Nephron (organoid): ENCODE results near the gene FITM2.
A peak's percentile ranks its signal among the peaks of the same experiment; 100 is the strongest.
"Not testable (repeated sequence)": the region's sequence is repeated elsewhere in the genome, so short reads cannot be mapped to it uniquely, and the experiment has no call there.

ENCODE experiments used
- H3K27ac Mint-ChIP-seq, 3 experiments: 2 replicates each; pipeline ENCODE4 v1.8.0; 2020; ENCODE audit warnings: mixed read lengths in 3 of 3, mild to moderate bottlenecking in 2 of 3, moderate library complexity in 1 of 3
- H3K27me3 Mint-ChIP-seq: 2 replicates; pipeline ENCODE4 v1.8.0; 2021; ENCODE audit warnings: low read depth, mild to moderate bottlenecking, moderate library complexity, mixed read lengths
- H3K36me3 Mint-ChIP-seq: 2 replicates; pipeline ENCODE4 v1.8.0; 2020; ENCODE audit warnings: low read depth, mixed read lengths
- H3K4me1 Mint-ChIP-seq: 2 replicates; pipeline ENCODE4 v1.8.0; 2020; ENCODE audit warnings: mixed read lengths
- H3K4me3 Mint-ChIP-seq, 3 experiments: 2 replicates each; pipeline ENCODE4 v1.8.0; 2020; ENCODE audit warnings: mild to moderate bottlenecking in 3 of 3, mixed read lengths in 3 of 3, moderate library complexity in 2 of 3
- H3K9me3 Mint-ChIP-seq: 2 replicates; pipeline ENCODE4 v1.8.0; 2020; ENCODE audit warnings: mixed read lengths
- TF ChIP-seq, protein P1 (sequence below), 3 experiments: fragments of 200-600 bp; sonication (generic); IDR thresholded peaks; one replicate each; pipeline ENCODE4 v1.5.0; 2021; ENCODE audit warnings: antibody characterized with exemption in 3 of 3; ENCODE audit not compliant: unreplicated experiment in 3 of 3

The FITM2 gene

DNA sequence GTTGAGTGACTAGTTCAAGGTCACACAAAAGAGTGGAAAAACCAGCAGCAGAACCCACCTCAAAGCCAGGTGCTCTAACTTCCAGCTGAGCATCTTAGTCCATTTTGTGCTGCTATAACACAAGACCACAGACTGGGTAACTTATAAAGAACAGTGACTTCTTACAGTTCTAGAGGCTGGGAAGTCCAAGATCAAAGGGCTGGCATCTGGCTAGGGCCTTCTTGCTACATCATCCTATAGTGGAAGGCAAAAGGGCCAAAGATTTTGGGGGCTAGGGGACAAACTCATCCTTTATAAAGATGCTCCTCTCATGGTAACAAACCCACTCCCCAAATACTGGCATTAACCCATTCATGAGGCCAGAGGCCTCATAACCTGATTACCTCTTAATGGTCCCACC lies 9.7 kb downstream of the FITM2 start:
- H3K9me3 Mint-ChIP-seq = no peaks in the 10 kb centered on the region
- no peak overlapping the region for H3K4me3 Mint-ChIP-seq
- H3K27me3 Mint-ChIP-seq = no peaks in the 10 kb centered on the region
- H3K36me3 Mint-ChIP-seq = no peaks in the 10 kb centered on the region
- peak overlapping the region; percentile 54 to 80 (median 73) for H3K27ac Mint-ChIP-seq
- TF ChIP-seq, protein P1, sequence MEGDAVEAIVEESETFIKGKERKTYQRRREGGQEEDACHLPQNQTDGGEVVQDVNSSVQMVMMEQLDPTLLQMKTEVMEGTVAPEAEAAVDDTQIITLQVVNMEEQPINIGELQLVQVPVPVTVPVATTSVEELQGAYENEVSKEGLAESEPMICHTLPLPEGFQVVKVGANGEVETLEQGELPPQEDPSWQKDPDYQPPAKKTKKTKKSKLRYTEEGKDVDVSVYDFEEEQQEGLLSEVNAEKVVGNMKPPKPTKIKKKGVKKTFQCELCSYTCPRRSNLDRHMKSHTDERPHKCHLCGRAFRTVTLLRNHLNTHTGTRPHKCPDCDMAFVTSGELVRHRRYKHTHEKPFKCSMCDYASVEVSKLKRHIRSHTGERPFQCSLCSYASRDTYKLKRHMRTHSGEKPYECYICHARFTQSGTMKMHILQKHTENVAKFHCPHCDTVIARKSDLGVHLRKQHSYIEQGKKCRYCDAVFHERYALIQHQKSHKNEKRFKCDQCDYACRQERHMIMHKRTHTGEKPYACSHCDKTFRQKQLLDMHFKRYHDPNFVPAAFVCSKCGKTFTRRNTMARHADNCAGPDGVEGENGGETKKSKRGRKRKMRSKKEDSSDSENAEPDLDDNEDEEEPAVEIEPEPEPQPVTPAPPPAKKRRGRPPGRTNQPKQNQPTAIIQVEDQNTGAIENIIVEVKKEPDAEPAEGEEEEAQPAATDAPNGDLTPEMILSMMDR (IDR thresholded peaks at IDR 0.05; ENCODE audit: unreplicated experiment in 3 of 3) = no peak
- peaks cover 13% of the 10 kb centered on the region for H3K4me1 Mint-ChIP-seq

DNA sequence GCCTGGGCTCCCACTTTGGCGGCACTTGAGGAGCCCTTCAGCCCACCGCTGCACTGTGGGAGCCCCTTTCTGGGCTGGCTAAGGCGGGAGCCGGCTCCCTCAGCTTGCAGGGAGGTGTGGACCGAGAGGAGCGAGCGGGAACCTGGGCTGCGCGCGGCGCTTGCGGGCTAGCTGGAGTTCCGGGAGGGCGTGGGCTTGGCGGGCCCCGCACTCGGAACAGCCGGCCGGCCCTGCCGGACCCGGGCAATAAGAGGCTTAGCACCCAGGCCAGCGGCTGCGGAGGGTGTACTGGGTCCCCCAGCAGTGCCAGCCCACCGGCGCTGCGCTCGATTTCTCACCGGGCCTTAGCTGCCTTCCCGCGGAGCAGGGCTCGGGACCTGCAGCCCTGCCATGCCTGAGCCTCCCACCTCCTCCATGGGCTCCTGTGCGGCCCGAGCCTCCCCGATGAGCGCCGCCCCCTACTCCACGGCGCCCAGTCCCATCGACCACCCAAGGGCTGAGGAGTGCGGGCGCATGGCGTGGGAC lies 11.9 kb downstream of the FITM2 start:
- H3K27me3 Mint-ChIP-seq, H3K27ac Mint-ChIP-seq, H3K36me3 Mint-ChIP-seq, H3K4me3 Mint-ChIP-seq, H3K9me3 Mint-ChIP-seq: not testable (repeated sequence)
- H3K4me1 Mint-ChIP-seq = peaks cover 13% of the 10 kb centered on the region

DNA sequence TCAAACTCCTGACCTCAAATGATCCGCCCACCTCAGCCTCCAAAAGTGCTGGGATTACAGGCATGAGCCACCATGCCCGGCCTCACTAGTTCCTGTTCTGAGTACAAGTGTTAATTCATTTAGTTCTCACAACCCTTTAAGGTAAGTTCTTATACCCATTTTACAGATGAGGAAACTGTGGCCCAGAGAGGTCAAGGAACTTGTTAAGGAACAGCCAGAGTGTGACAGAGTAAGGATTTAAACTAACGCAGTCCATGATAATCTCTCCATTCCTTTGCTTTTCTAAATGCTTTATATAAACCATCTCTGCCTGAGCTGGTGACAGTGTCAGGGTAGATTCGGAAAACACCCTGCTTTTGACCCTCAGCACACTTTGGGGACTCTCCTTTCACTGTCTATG lies 13.3 kb downstream of the FITM2 start:
- no peak overlapping the region for H3K4me3 Mint-ChIP-seq
- H3K9me3 Mint-ChIP-seq = no peaks in the 10 kb centered on the region
- TF ChIP-seq, protein P1 (IDR thresholded peaks at IDR 0.05; ENCODE audit: unreplicated experiment in 3 of 3) = no peak
- no peak overlapping the region for H3K27ac Mint-ChIP-seq
- H3K36me3 Mint-ChIP-seq = no peaks in the 10 kb centered on the region
- H3K4me1 Mint-ChIP-seq = peaks cover 13% of the 10 kb centered on the region
- H3K27me3 Mint-ChIP-seq = no peaks in the 10 kb centered on the region

DNA sequence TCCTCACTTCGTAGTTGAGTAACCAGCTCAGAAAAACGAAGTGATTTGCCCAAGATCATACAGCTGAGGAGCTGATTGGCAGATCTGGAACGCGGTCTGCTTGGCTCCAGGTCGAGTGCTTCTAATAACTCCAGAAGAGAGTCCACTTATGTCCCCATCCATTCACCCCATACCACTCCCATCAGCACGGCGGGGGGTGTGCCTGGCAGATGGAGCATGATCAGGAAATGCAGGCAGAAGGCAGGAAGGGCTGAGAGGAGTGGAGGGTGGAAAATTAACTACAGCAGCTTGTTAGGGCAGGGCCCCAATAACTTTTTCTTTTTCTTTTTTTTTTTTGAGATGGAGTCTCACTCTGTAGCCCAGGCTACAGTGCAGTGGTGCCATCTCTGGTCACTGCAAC lies 15.0 kb downstream of the FITM2 start:
- H3K36me3 Mint-ChIP-seq = no peaks in the 10 kb centered on the region
- no peaks in the 10 kb centered on the region for H3K9me3 Mint-ChIP-seq
- H3K4me1 Mint-ChIP-seq = peaks cover 3% of the 10 kb centered on the region
- no peak overlapping the region for H3K27ac Mint-ChIP-seq
- no peaks in the 10 kb centered on the region for H3K27me3 Mint-ChIP-seq
- H3K4me3 Mint-ChIP-seq = no peak overlapping the region
- TF ChIP-seq, protein P1 (IDR thresholded peaks at IDR 0.05; ENCODE audit: unreplicated experiment in 3 of 3) = no peak

DNA sequence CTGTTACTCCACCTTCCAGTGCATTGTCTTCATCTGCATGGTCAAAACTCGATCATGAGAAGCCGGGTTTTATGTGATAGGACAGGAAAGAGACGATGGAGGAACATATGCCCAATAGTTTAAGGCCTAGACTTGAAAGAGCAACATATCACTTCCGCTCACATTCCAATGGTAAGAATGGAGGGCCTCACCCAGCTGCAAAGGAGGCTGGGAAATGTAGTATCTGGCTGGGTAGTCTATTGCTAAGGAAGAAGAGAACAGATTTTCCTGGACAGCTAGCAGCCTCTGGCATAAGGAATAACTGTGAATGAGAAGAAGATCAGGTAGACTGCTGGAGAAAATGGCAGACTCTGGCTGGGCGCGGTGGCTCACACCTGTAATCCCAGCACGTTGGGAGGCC lies 19.2 kb downstream of the FITM2 start:
- Mint-ChIP-seq H3K27ac (no peak overlapping the region), H3K4me3 (no peak overlapping the region), H3K27me3 (no peaks in the 10 kb centered on the region), H3K9me3 (peaks cover 11% of the 10 kb centered on the region), H3K36me3 (peaks cover 10% of the 10 kb centered on the region), H3K4me1 (no peaks in the 10 kb centered on the region)
- TF ChIP-seq, protein P1 (IDR thresholded peaks at IDR 0.05; ENCODE audit: unreplicated experiment in 3 of 3) = no peak

DNA sequence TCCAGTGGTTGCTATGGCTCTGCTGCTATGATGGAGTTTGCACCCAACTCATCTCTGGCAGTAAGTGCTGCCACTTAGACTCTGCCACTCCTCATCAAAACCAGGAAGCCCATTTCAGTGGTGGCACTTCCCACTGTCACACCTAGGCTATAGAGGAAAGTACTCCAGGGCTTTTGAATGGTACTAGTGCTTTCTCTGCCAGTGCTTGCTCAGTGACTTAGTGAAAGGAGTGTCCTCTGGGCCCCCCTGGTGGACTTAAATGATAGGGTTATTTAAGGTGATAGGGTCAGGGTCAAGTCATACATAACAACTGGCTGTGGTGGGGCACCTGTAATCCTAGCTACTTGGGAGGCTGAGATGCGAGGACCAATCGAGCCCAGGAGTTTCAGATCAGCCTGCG lies 22.8 kb downstream of the FITM2 start:
- no peaks in the 10 kb centered on the region for H3K4me1 Mint-ChIP-seq
- peaks cover 11% of the 10 kb centered on the region for H3K9me3 Mint-ChIP-seq
- peaks cover 3% of the 10 kb centered on the region for H3K27me3 Mint-ChIP-seq
- H3K36me3 Mint-ChIP-seq = peaks cover 10% of the 10 kb centered on the region
- TF ChIP-seq, protein P1 (IDR thresholded peaks at IDR 0.05; ENCODE audit: unreplicated experiment in 3 of 3) = no peak
- no peak overlapping the region for H3K27ac Mint-ChIP-seq
- H3K4me3 Mint-ChIP-seq = no peak overlapping the region
